Measurements from ENCODE around the gene GTF3C2.

GTF3C2 gene

GRCh38 chr2:27315122-27315521 is 41.4 kb downstream of the GTF3C2 start:
- Histone ChIP-seq H3F3A (ENCODE audit: low read depth) (no peaks in the 10 kb centered on the region), H3K9ac (ENCODE audit: low read depth, low read length, poor library complexity, severe bottlenecking) (no peak overlapping the region), H2AFZ (ENCODE audit: low read length) (no peak overlapping the region), H3K36me3 (ENCODE audit: insufficient read depth, low read length) (no peaks in the 10 kb centered on the region), H3K4me2 (ENCODE audit: low read depth, low read length, poor library complexity, severe bottlenecking) (peak overlapping the region; percentile 20), H4K20me1 (ENCODE audit: insufficient read depth, low read length, poor library complexity, severe bottlenecking) (no peaks in the 10 kb centered on the region), H3K4me1 (ENCODE audit: insufficient read depth, low read length, poor library complexity, severe bottlenecking) (peaks cover 9% of the 10 kb centered on the region), H3K79me2 (ENCODE audit: insufficient read depth, low read length) (no peaks in the 10 kb centered on the region), H3K27me3 (ENCODE audit: insufficient read depth, low read length, poor library complexity, severe bottlenecking) (no peaks in the 10 kb centered on the region), H3K4me3 (ENCODE audit: low read length, poor library complexity, severe bottlenecking) (no peak overlapping the region), H3K9me3 (ENCODE audit: insufficient read depth, low read depth, low read length) (no peaks in the 10 kb centered on the region), H3K9me2 (replicated peaks; ENCODE audit: low read depth, low read length) (no peaks in the 10 kb centered on the region)
- no peak for TF ChIP-seq CTCF (conservative IDR thresholded peaks at IDR 0.05; ENCODE audit: low read length)
- no peak for TF ChIP-seq EZH2phosphoT487 (IDR thresholded peaks at IDR 0.05; ENCODE audit: borderline replicate concordance)

GRCh38 chr2:27314709-27315108 is 41.9 kb downstream of the GTF3C2 start:
- no peak for TF ChIP-seq CTCF (conservative IDR thresholded peaks at IDR 0.05; ENCODE audit: low read length)
- H2AFZ ChIP-seq (ENCODE audit: low read length) = no peak overlapping the region
- peaks cover 9% of the 10 kb centered on the region for H3K4me1 ChIP-seq (ENCODE audit: insufficient read depth, low read length, poor library complexity, severe bottlenecking)
- no peaks in the 10 kb centered on the region for H4K20me1 ChIP-seq (ENCODE audit: insufficient read depth, low read length, poor library complexity, severe bottlenecking)
- no peaks in the 10 kb centered on the region for H3F3A ChIP-seq (ENCODE audit: low read depth)
- H3K4me2 ChIP-seq (ENCODE audit: low read depth, low read length, poor library complexity, severe bottlenecking) = peak overlapping the region; percentile 20
- H3K9ac ChIP-seq (ENCODE audit: low read depth, low read length, poor library complexity, severe bottlenecking) = no peak overlapping the region
- no peaks in the 10 kb centered on the region for H3K9me2 ChIP-seq (replicated peaks; ENCODE audit: low read depth, low read length)
- H3K79me2 ChIP-seq (ENCODE audit: insufficient read depth, low read length) = no peaks in the 10 kb centered on the region
- H3K4me3 ChIP-seq (ENCODE audit: low read length, poor library complexity, severe bottlenecking) = no peak overlapping the region
- no peaks in the 10 kb centered on the region for H3K27me3 ChIP-seq (ENCODE audit: insufficient read depth, low read length, poor library complexity, severe bottlenecking)
- no peaks in the 10 kb centered on the region for H3K9me3 ChIP-seq (ENCODE audit: insufficient read depth, low read depth, low read length)
- H3K36me3 ChIP-seq (ENCODE audit: insufficient read depth, low read length) = no peaks in the 10 kb centered on the region

- Histone ChIP-seq H3K79me2 (ENCODE audit: insufficient read depth, low read length) (no peaks in the 10 kb centered on the region), H3K9me2 (replicated peaks; ENCODE audit: low read depth, low read length) (no peaks in the 10 kb centered on the region), H3K9ac (ENCODE audit: low read depth, low read length, poor library complexity, severe bottlenecking) (no peak overlapping the region), H3K4me3 (ENCODE audit: low read length, poor library complexity, severe bottlenecking) (no peak overlapping the region), H3K4me2 (ENCODE audit: low read depth, low read length, poor library complexity, severe bottlenecking) (peak overlapping the region; percentile 20), H2AFZ (ENCODE audit: low read length) (no peak overlapping the region), H3K4me1 (ENCODE audit: insufficient read depth, low read length, poor library complexity, severe bottlenecking) (peaks cover 9% of the 10 kb centered on the region), H3F3A (ENCODE audit: low read depth) (no peaks in the 10 kb centered on the region), H3K27me3 (ENCODE audit: insufficient read depth, low read length, poor library complexity, severe bottlenecking) (no peaks in the 10 kb centered on the region), H4K20me1 (ENCODE audit: insufficient read depth, low read length, poor library complexity, severe bottlenecking) (no peaks in the 10 kb centered on the region), H3K9me3 (ENCODE audit: insufficient read depth, low read depth, low read length) (no peaks in the 10 kb centered on the region), H3K36me3 (ENCODE audit: insufficient read depth, low read length) (no peaks in the 10 kb centered on the region)
- no peak for TF ChIP-seq EZH2phosphoT487 (IDR thresholded peaks at IDR 0.05; ENCODE audit: borderline replicate concordance)
- TF ChIP-seq CTCF (conservative IDR thresholded peaks at IDR 0.05; ENCODE audit: low read length) = no peak
These were observed 42.5 kb downstream of the GTF3C2 start for GRCh38 chr2:27313882-27314645.

Measured in Loucy (cell line).